ENCODE results near the gene TNFRSF14. TPM values are rescaled to one million over a fixed set of nuclear protein-coding genes. Genes with fewer than 3 reads are reported as not detected.

TNFRSF14 gene
- total and polyA plus RNA-seq, 4 donors, result 33.9 to 137 (median 72.4) TPM

DNA sequence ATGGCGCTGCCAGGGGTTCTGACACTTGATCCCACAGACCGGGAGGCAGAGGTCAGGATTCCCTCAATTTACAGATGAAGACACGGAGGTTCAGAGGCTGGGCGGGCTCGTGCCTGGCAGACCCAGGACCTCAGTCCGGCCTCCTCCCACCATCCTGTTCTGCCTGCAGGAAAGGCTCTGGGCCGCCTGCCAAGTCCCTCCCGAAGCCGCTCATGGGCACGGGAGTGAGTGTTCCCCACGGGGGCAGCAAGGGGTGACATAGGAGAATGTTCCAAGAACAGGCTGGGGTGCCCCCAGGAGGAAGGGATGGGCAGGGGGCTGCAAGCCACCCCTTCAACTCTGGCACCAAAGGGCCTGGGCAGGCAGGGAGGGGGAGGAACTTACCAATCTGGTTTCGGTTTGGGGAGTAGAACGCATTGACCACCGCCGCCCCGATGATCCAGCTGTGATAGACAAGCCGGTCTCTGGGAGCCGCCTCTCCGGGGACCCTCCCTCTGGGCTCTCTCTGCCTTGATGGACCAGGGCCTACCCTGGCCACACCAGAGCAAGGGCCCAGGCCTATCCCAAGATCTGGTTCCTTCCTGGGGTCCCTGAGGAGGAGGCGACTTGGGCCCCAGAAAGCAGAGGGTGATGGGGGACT is 38.0 kb downstream of the TNFRSF14 start:
- H3K4me3 ChIP-seq (ENCODE audit: low read length in 2 of 2), result no peak overlapping the region
- no peaks in the 10 kb centered on the region for H3K27me3 ChIP-seq (ENCODE audit: control insufficient read depth in 1 of 2, insufficient read depth in 2 of 2, low read length in 1 of 2)
- intact Hi-C loops (cut with DNase I), result no loop called here
- no peak for ATAC-seq (ENCODE audit: low FRiP score)
- peak; percentile 64 to 84 for DNase-seq
- H3K27ac ChIP-seq (ENCODE audit: low read depth in 1 of 2, low read length in 2 of 2), result no peak overlapping the region
- no peaks in the 10 kb centered on the region for H3K9me3 ChIP-seq (ENCODE audit: control insufficient read depth, low read length)
- H3K4me1 ChIP-seq (ENCODE audit: control insufficient read depth in 1 of 2, insufficient read depth in 2 of 2, low read length in 2 of 2), result no peaks in the 10 kb centered on the region
- no peaks in the 10 kb centered on the region for H3K36me3 ChIP-seq (ENCODE audit: control insufficient read depth in 1 of 2, insufficient read depth in 2 of 2, low read length in 1 of 2)
- WGBS, 2 donors, result 37 to 43% methylated on average over 19 to 20 of the region's 20 CpGs

DNA sequence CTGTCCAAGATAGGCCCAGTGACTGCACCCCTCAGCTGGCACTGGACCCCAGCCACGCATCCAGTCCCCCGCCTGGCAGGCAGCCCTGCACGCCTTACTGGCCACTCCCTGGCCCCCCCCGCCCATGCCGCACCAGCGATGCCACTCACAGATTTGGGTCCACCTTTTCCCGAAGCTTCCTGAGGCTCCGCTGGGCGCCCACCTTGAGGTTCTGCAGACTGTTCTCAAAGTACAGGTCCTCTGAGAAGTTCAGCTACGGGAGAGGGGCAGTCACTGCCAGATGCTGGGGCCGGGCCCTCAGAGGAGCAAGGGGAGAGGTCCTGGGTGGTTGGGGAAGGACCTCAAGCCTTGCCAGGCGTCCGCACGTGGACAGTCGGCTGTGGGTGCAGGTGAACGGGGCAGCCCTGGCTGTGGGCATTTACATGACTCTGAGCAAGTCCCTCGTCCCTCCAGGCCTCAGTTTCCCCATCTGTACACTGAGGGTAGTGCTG is 38.5 kb downstream of the TNFRSF14 start:
- intact Hi-C loops (cut with DNase I), result no loop called here
- Histone ChIP-seq H3K4me3 (ENCODE audit: low read length in 2 of 2) (no peak overlapping the region), H3K27me3 (ENCODE audit: control insufficient read depth in 1 of 2, insufficient read depth in 2 of 2, low read length in 1 of 2) (no peaks in the 10 kb centered on the region), H3K36me3 (ENCODE audit: control insufficient read depth in 1 of 2, insufficient read depth in 2 of 2, low read length in 1 of 2) (no peaks in the 10 kb centered on the region), H3K27ac (ENCODE audit: low read depth in 1 of 2, low read length in 2 of 2) (no peak overlapping the region), H3K9me3 (ENCODE audit: control insufficient read depth, low read length) (no peaks in the 10 kb centered on the region), H3K4me1 (ENCODE audit: control insufficient read depth in 1 of 2, insufficient read depth in 2 of 2, low read length in 2 of 2) (no peaks in the 10 kb centered on the region)
- peak in 1 of 2 donors; percentile 41 for DNase-seq
- WGBS, 2 donors, result 90 to 92% methylated on average over 17 of the region's 17 CpGs
- no peak for ATAC-seq (ENCODE audit: low FRiP score)

DNA sequence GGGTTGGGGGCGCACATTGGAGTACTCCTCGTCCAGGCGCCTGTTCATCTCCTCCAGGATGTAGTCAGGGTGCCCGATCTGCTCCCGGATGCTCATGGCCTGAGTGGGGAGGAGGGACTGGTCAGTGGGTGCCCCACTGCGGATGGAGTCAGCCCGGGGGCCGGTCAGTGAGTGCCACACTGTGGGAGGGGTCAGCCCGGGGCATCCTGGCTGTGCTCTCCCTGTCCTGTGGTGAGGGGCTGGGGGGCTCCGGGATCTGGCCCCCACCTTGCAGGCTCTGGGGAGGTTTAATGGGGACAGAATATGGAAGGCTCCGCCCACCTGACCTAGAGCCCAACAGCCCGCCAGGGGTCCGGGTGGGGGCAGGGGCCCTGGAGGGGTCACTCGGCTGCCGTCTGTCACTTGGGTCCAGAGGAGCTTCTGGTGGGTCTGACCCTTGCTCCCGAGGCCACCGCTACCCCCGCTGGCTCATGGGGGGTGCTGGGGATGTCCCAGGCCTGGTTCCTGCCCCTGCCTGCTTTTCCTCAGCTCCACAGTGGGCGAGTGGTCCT is 39.2 kb downstream of the TNFRSF14 start:
- Histone ChIP-seq H3K4me1 (ENCODE audit: control insufficient read depth in 1 of 2, insufficient read depth in 2 of 2, low read length in 2 of 2) (no peaks in the 10 kb centered on the region), H3K36me3 (ENCODE audit: control insufficient read depth in 1 of 2, insufficient read depth in 2 of 2, low read length in 1 of 2) (no peaks in the 10 kb centered on the region), H3K4me3 (ENCODE audit: low read length in 2 of 2) (no peak overlapping the region), H3K27ac (ENCODE audit: low read depth in 1 of 2, low read length in 2 of 2) (no peak overlapping the region), H3K9me3 (ENCODE audit: control insufficient read depth, low read length) (no peaks in the 10 kb centered on the region), H3K27me3 (ENCODE audit: control insufficient read depth in 1 of 2, insufficient read depth in 2 of 2, low read length in 1 of 2) (no peaks in the 10 kb centered on the region)
- intact Hi-C loops (cut with DNase I), result no loop called here
- no peak for ATAC-seq (ENCODE audit: low FRiP score)
- DNase-seq, result peak; percentile 45 to 73
- 74 to 81% methylated on average over 19 of the region's 19 CpGs for WGBS, 2 donors

DNA sequence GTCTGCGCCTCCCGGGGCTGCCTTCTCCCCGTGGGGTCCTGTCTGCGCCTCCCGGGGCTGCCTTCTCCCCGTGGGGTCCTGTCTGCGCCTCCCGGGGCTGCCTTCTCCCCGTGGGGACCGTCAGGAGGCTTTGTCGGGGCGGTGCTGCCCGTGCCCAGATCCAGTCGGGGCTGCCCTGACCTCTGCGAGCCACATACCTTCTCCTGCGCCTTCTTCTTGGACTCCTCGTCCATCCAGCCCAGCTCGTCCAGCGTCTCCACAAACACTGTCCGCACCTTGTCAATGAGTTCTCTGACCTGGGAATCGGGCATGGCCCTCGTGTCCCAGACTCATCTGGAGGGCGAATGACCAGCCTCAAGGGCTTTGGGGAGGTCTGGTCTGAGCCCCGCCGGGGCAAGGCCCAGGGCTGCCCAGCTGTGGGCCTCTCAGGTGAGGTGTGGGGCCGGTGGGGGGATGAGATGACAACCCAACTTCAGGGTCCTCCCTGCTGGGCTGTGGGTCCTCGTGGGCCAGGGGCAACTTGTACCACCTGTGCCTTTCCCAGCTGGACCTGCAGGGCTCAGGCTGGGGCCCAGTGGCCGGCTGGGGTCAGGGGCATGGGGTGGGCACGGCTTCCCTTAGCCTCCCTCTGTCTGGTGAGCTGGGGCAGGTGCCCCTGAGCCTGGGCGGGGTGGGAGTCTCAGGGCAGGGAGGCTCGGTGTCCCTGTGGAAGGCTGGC is 39.8 kb downstream of the TNFRSF14 start:
- Histone ChIP-seq H3K36me3 (ENCODE audit: control insufficient read depth in 1 of 2, insufficient read depth in 2 of 2, low read length in 1 of 2) (no peaks in the 10 kb centered on the region), H3K27ac (ENCODE audit: low read depth in 1 of 2, low read length in 2 of 2) (no peak overlapping the region), H3K27me3 (ENCODE audit: control insufficient read depth in 1 of 2, insufficient read depth in 2 of 2, low read length in 1 of 2) (no peaks in the 10 kb centered on the region), H3K4me1 (ENCODE audit: control insufficient read depth in 1 of 2, insufficient read depth in 2 of 2, low read length in 2 of 2) (no peaks in the 10 kb centered on the region), H3K9me3 (ENCODE audit: control insufficient read depth, low read length) (no peaks in the 10 kb centered on the region), H3K4me3 (ENCODE audit: low read length in 2 of 2) (no peak overlapping the region)
- ATAC-seq (ENCODE audit: low FRiP score), result no peak
- intact Hi-C loops (cut with DNase I), result no loop called here
- WGBS, 2 donors, result 85 to 86% methylated on average over 30 to 31 of the region's 31 CpGs
- DNase-seq, result peak; percentile 33 to 60

DNA sequence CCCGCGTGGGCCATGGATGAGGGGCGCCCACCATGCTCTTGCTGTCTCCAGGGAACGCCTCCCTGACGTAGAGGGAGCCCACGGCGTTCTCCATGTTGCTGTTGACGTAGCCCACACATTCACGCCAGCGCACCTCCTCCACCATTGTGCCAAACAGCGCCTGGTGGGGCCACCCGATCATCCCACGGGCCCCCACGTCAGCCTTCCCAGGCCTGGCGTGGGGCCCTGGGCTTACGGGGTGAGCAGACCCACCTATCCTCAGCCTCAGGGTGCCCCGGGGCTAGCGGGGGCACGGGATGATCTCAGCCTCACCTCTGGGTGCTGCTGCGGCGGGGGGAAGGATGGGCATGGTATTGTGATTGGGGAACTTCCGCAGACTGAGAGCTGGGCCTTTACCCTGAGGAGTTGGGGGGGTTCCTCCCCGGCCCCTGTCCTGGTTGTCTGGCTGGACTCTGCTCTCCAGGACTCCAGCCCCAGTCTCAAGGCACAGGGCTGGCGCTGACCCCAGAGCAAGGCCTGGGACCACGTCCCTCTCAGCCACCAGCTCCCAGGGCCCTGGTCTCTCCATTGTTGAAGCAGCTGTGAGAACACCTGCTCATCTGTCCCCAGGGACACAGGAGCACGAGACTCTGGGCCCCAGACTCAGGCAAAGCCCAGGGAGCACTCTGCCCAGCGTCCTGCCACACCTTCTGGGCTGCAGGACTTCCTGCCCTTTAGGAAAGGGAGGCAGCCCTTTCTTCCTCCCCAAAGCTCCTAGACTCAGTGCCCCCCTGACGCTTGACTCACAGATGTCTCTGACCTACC is 40.6 kb downstream of the TNFRSF14 start:
- 85 to 89% methylated on average over 27 to 28 of the region's 28 CpGs for WGBS, 2 donors
- ATAC-seq (ENCODE audit: low FRiP score) (no peak), DNase-seq (peak; percentile 35 to 57)
- Histone ChIP-seq H3K9me3 (ENCODE audit: control insufficient read depth, low read length) (no peaks in the 10 kb centered on the region), H3K4me3 (ENCODE audit: low read length in 2 of 2) (no peak overlapping the region), H3K27me3 (ENCODE audit: control insufficient read depth in 1 of 2, insufficient read depth in 2 of 2, low read length in 1 of 2) (no peaks in the 10 kb centered on the region), H3K4me1 (ENCODE audit: control insufficient read depth in 1 of 2, insufficient read depth in 2 of 2, low read length in 2 of 2) (no peaks in the 10 kb centered on the region), H3K36me3 (ENCODE audit: control insufficient read depth in 1 of 2, insufficient read depth in 2 of 2, low read length in 1 of 2) (no peaks in the 10 kb centered on the region), H3K27ac (ENCODE audit: low read depth in 1 of 2, low read length in 2 of 2) (no peak overlapping the region)
- intact Hi-C loops (cut with DNase I), result no loop called here

DNA sequence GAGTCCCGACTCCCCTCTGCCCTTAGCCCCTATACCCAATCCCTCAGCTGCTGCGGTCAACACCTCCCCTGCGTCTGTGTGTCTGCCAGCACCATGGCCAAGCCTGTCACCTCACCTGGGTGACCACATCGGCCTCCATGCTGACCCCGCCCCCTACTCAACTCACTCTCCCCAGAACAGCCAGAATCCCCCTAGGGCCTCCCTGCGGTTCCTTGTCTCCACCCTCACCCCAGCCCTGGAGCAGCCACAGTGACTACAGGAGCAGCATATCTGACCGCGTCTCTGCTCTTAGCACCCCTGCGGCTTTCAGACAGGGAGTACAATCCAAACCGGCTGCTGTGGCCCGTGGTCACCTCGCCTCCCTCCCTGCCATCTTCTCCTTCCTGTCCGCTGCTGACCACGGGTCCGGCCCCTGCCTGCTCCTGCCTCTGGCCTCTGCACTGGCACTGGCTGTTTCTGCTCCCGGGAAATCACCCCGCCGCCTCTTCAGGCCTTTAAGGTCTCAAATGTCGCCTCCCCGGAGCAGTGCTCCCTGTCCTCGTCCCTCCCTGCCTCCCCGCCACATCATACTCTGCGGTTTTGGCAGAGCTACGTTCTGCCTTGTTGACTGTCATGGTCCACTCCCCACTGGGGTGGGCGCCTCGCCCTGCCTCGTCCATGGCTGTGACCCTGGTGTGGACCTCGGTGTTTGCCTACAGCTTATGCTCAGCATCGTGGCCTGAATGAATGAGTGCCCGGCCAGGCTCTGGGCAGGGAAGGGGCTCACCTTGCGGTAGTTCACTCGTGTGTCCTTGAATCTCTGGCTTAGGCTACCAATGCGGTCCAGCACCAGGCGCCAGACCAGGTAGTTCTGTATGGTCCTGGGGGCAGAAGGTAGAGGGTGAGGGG is 41.5 kb downstream of the TNFRSF14 start:
- Histone ChIP-seq H3K27me3 (ENCODE audit: control insufficient read depth in 1 of 2, insufficient read depth in 2 of 2, low read length in 1 of 2) (no peaks in the 10 kb centered on the region), H3K36me3 (ENCODE audit: control insufficient read depth in 1 of 2, insufficient read depth in 2 of 2, low read length in 1 of 2) (no peaks in the 10 kb centered on the region), H3K27ac (ENCODE audit: low read depth in 1 of 2, low read length in 2 of 2) (no peak overlapping the region), H3K4me3 (ENCODE audit: low read length in 2 of 2) (no peak overlapping the region), H3K4me1 (ENCODE audit: control insufficient read depth in 1 of 2, insufficient read depth in 2 of 2, low read length in 2 of 2) (no peaks in the 10 kb centered on the region), H3K9me3 (ENCODE audit: control insufficient read depth, low read length) (no peaks in the 10 kb centered on the region)
- DNase-seq (peak; percentile 24 to 66), ATAC-seq (ENCODE audit: low FRiP score) (no peak)
- intact Hi-C loops (cut with DNase I), result no loop called here
- 75 to 77% methylated on average over 34 of the region's 34 CpGs for WGBS, 2 donors

DNA sequence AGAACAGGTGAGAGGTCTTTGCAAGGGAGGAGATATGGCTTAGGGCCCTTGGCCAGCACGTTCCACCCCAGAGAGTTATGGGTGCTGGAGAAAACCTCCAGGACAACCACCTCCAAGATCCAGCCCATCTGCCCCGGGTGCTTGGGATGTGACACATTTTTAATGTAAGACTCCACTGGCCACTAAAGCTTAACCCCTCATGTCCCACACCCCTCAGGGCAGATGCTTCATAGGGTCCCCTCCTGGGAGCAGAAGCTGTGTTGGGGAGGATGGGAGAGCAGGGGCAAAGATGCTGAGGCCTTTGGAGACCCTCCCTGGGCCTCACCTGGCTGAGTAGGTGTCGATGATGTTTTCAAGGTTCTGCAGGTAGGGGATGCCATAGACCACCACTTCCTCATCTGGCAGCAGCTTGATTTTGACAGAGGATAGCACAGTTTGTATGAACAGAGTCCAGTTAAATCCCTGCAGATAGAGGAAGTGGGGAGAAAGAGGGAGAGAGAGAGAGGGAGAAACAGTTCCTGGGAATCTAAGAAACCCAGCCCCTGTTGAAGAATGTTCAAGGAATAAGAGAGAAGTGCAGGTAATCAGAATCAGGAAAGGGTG is 42.3 kb downstream of the TNFRSF14 start:
- Histone ChIP-seq H3K9me3 (ENCODE audit: control insufficient read depth, low read length) (no peaks in the 10 kb centered on the region), H3K36me3 (ENCODE audit: control insufficient read depth in 1 of 2, insufficient read depth in 2 of 2, low read length in 1 of 2) (no peaks in the 10 kb centered on the region), H3K27ac (ENCODE audit: low read depth in 1 of 2, low read length in 2 of 2) (no peak overlapping the region), H3K27me3 (ENCODE audit: control insufficient read depth in 1 of 2, insufficient read depth in 2 of 2, low read length in 1 of 2) (no peaks in the 10 kb centered on the region), H3K4me3 (ENCODE audit: low read length in 2 of 2) (no peak overlapping the region), H3K4me1 (ENCODE audit: control insufficient read depth in 1 of 2, insufficient read depth in 2 of 2, low read length in 2 of 2) (no peaks in the 10 kb centered on the region)
- 76 to 77% methylated on average over 3 of the region's 3 CpGs for WGBS, 2 donors
- intact Hi-C loops (cut with DNase I), result no loop called here
- DNase-seq (no peak), ATAC-seq (ENCODE audit: low FRiP score) (no peak)
